Osteocyte (in vitro differentiated cells): ENCODE measurements around the gene DIP2C. TPM values are rescaled to one million over a fixed set of nuclear protein-coding genes. Genes with fewer than 3 reads are reported as not detected.

Source experiments
- DNase-seq: peaks from one replicate; pipeline ENCODE4 v3.0.0; 2021; ENCODE audit warnings: mixed read lengths; ENCODE audit not compliant: unreplicated experiment; ENCODE audit errors: extremely low spot score
- H3K27ac Mint-ChIP-seq: one replicate; pipeline ENCODE4 v1.8.0; 2021; ENCODE audit warnings: mild to moderate bottlenecking, mixed read lengths; ENCODE audit not compliant: unreplicated experiment
- H3K27me3 Mint-ChIP-seq: one replicate; pipeline ENCODE4 v1.8.0; 2021; ENCODE audit warnings: mixed read lengths; ENCODE audit not compliant: unreplicated experiment
- H3K36me3 Mint-ChIP-seq: one replicate; pipeline ENCODE4 v1.8.0; 2021; ENCODE audit warnings: mixed read lengths; ENCODE audit not compliant: unreplicated experiment
- H3K4me1 Mint-ChIP-seq: one replicate; pipeline ENCODE4 v1.8.0; 2021; ENCODE audit warnings: mixed read lengths; ENCODE audit not compliant: unreplicated experiment
- H3K4me3 Mint-ChIP-seq: one replicate; pipeline ENCODE4 v1.8.0; 2021; ENCODE audit warnings: mild to moderate bottlenecking, moderate library complexity, mixed read lengths; ENCODE audit not compliant: unreplicated experiment
- H3K9me3 Mint-ChIP-seq: one replicate; pipeline ENCODE4 v1.8.0; 2021; ENCODE audit warnings: mixed read lengths; ENCODE audit not compliant: unreplicated experiment
- CTCF ChIP-seq: fragments of 200-600 bp; sonication (generic); IDR thresholded peaks from 2 replicates; pipeline ENCODE4 v1.5.0; 2021; ENCODE audit warnings: antibody characterized with exemption, mild to moderate bottlenecking, moderate library complexity
- total RNA-seq: library from RNA; stranded (reverse); gene quantifications from 2 replicates; pipeline ENCODE4 v1.2.1, GENCODE V29; 2021

The DIP2C gene
- total RNA-seq, 1 donor from 2014 or later = 36.8 TPM

- no peak overlapping the region for H3K27ac Mint-ChIP-seq
- DNase-seq = no peak
- no peak overlapping the region for H3K4me3 Mint-ChIP-seq
- TF ChIP-seq CTCF = no peak
- peaks cover 31% of the 10 kb centered on the region for H3K4me1 Mint-ChIP-seq
- no peaks in the 10 kb centered on the region for H3K27me3 Mint-ChIP-seq
- no peaks in the 10 kb centered on the region for H3K9me3 Mint-ChIP-seq
- H3K36me3 Mint-ChIP-seq = no peaks in the 10 kb centered on the region
Measured at GRCh38 chr10:519716-520401, 169.6 kb downstream of the DIP2C start.

GRCh38 chr10:519055-519715, 170.3 kb downstream of the DIP2C start:
- no peak overlapping the region for H3K4me3 Mint-ChIP-seq
- no peak for DNase-seq
- H3K4me1 Mint-ChIP-seq = peaks cover 26% of the 10 kb centered on the region
- H3K36me3 Mint-ChIP-seq = no peaks in the 10 kb centered on the region
- H3K27me3 Mint-ChIP-seq = no peaks in the 10 kb centered on the region
- no peak overlapping the region for H3K27ac Mint-ChIP-seq
- TF ChIP-seq CTCF = no peak
- no peaks in the 10 kb centered on the region for H3K9me3 Mint-ChIP-seq

GRCh38 chr10:517872-518475, 171.5 kb downstream of the DIP2C start:
- no peak for DNase-seq
- H3K27me3 Mint-ChIP-seq = no peaks in the 10 kb centered on the region
- TF ChIP-seq CTCF = no peak
- no peak overlapping the region for H3K4me3 Mint-ChIP-seq
- H3K27ac Mint-ChIP-seq = no peak overlapping the region
- no peaks in the 10 kb centered on the region for H3K9me3 Mint-ChIP-seq
- H3K36me3 Mint-ChIP-seq = no peaks in the 10 kb centered on the region
- H3K4me1 Mint-ChIP-seq = peaks cover 26% of the 10 kb centered on the region

- Mint-ChIP-seq H3K36me3 (no peaks in the 10 kb centered on the region), H3K27me3 (no peaks in the 10 kb centered on the region), H3K4me3 (no peak overlapping the region), H3K27ac (no peak overlapping the region), H3K9me3 (no peaks in the 10 kb centered on the region), H3K4me1 (peaks cover 26% of the 10 kb centered on the region)
- no peak for TF ChIP-seq CTCF
- DNase-seq = no peak
Measured at GRCh38 chr10:517241-517830, 172.1 kb downstream of the DIP2C start.

- Mint-ChIP-seq H3K27ac (no peak overlapping the region), H3K4me1 (peaks cover 25% of the 10 kb centered on the region), H3K27me3 (no peaks in the 10 kb centered on the region), H3K4me3 (no peak overlapping the region), H3K36me3 (no peaks in the 10 kb centered on the region), H3K9me3 (no peaks in the 10 kb centered on the region)
- no peak for TF ChIP-seq CTCF
- DNase-seq = no peak
Measured at GRCh38 chr10:516764-517163, 172.7 kb downstream of the DIP2C start.
